Medulla oblongata (tissue), 1 donor: ENCODE results near the gene EXOSC10.
A peak's percentile ranks its signal among the peaks of the same experiment; 100 is the strongest.
"Not testable (repeated sequence)": the region's sequence is repeated elsewhere in the genome, so short reads cannot be mapped to it uniquely, and the experiment has no call there.

ENCODE experiments used
- DNase-seq: peaks from one replicate; pipeline ENCODE4 v3.0.0-alpha.2; 2015; ENCODE audit errors: extremely low spot score

Gene EXOSC10

DNA sequence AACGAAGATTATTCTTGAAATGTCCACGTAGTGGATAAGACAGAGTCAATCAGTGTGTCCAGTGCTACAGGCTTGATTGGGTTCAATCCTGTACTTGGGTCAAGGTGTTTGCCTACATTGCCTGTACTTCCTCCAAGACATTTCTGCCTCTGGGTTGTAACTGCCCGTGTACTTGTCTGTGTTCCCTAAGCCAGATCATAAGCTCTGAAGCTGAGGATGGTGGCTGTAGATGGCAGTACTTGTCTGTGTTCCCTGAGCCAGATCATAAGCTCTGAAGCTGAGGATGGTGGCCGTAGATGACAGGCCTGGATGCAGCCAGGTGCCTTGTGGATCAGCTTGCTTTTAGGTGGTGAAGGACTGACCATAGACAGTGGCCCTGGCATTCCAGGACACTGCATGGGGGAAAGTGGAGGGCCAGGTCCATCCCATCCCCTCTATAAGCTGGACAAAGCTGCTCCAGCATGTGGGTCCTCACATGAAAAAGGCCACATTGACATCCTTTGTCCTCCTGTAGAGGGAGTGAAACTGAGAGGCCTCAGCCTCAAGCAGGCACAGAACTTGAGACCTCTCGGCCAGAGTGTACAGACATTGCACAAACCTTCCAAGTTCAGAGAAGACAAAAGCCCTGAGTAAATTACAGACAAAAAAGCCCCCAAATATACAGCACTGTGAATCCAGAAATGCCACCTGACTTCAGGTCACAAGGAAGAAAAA, 37.9 kb downstream of the EXOSC10 start:
- DNase-seq, result no peak

DNA sequence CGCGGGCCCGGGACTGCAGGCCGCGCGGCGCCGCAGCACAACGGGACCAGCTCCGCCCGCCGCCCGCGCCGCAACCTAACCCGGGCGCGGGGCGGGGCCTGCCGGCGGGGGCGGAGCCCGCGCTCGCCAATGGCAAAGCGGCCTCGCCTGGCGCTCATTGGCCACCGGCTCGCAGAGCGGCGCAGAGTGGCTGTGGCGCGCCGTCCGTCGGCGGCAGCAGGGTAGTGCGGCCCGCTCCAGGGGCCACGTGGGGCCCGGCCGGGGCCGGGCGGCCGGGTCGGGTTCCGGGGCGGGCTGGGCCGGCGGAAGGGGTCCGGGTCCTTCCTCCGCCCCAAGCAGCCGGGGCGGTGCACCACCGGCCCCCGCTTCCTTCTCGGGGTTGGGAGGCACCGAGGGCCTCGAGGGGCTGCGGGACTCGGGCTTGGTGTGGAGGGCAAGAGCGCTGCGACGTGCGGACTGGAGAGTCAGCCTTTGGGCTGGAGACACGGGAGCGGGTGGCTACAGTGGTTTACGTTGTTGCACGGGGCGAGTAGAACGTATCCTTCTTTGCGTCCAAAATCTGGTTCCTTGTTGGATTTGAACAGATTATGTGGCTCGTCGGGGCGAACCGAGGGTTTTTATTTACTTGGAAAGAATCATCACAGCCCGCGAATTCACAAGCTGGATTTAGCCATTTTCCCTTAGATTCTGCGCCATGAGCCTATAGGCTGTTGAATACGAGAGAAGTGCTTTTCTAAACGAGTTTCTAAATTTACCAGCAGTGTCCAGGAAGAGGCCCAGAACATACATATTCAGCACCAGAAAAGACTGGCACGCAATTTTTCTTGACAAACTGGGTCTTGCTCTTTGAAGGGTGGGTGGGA, 39.5 kb downstream of the EXOSC10 start, which contains the start of gene SRM:
Gene SRM, minus strand, starts transcription at position 51 of the 863 bp plus-strand sequence. CDS start 75 bp downstream, outside the sequence.
- peak; percentile 95 for DNase-seq

DNA sequence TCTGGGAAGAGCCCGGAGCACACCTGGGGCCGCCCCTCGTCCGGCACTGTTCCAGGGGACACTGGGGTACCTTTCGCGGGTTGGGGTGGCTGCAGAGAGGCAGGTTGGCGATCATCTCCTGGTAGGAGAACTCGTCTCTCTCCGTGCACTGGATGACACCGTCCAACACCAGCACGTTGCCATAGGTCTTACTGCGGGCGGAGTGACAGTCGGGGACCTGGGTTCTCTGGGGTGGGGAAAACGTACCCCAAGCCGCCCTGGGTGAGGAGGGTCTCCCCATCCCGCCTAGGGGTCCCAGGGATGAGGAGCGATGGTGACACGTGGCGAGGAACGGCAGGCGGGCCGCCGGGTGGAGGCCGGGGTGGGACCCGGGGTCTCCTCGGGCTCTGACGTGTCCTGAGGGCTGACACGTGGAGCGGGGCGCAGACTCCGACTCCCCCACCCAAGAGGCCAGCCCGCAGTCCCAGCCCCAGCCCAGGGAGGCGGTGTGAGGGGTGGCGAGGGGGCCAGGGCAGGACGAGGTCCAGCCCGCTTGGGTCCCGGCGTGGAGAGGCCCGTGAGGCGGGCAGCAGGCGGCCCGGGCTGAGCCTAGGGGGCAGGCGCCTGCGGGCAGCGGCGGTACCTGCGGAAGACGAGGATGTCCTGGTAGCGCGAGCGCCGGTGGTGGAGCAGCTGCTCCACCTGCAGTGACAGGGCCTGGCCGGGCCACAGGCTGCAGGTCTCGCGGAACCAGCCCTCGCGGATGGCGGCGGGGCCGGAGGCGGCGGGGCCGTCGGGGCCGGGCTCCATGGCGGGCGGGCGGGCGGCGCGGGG, 40.3 kb downstream of the EXOSC10 start:
- no peak for DNase-seq

DNA sequence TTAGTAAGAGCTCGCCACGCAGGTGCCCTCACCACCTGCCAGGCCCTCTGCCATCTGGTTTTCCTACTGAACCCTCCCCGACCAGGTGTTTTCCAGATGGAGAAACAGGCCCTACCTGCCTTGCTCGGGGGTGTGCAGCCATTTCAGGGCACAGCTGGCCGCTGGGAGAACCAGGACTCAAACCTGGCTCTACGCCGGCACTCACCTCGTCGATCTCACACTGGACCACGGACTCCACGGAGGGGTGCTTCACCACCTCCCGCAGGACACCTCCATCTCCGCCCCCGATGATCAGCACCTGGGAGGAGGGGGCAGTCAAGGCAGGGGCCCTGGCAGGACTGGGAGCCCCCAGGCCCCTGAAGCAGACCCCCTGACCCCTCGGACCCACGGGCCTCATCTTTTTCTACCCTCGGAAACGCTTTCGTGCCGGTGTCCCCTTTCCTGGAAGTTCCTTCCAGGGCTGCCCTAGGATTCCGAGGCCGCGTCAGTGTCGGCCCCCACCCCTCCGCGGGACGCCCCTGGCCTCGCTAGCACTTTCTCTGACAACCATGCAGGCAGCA, 41.0 kb downstream of the EXOSC10 start:
- DNase-seq, result no peak

DNA sequence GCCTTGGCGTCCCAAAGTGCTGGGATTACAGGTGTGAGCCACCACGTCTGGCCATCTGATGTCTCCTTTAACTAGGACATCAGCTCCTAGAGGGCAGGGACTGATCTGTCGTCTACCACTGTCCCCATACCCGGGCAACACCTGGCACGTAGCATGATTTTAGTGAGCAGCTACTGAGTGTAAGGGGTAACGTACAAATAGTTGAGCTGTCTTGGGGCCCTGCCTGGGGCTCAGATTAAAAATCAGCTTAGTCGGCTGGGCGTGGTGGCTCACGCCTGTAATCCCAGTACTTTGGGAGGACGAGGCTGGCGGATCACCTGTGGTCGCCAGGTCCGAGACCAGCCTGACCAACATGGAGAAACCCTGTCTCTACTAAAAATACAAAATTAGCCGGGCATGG, 41.6 kb downstream of the EXOSC10 start:
- DNase-seq, result no peak

DNA sequence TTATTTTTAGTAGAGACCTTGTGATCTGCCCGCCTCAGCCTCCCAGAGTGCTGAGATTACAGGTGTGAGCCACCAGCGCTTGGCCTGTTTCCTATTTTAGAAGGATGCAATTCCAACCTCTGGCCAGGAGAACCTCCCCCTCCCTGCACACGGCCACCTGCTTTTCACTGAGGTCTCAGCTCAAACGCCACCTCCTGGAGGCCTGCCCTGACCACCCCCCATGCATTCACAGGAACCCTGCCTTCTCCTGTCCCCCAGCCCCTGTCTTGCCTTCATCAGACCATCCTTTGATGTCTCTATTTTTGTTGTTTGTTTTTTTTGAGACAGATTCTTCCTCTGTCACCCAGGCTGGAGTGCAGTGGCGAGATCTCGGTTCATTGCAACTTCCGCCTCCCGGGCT, 42.2 kb downstream of the EXOSC10 start:
- no peak for DNase-seq

DNA sequence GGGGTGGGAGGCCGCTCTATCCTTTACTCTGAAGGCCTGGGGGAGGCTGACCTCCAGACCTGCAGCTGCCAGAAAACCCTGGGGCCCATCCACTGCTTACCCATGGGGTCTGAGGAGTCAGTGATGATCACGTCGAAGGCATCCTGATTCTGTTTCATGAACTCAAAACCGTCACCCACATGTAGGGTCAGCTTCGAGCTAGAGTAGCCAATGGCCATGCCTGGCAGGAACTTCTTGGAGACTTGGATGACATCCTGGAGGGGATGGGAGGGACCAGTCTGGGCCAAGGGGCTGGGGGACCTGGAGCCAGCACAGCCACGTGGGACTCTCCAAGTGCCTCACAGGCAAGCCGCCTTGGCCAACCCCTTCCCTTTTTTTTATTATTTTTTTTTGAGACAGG, 43.2 kb downstream of the EXOSC10 start:
- DNase-seq, result no peak

DNA sequence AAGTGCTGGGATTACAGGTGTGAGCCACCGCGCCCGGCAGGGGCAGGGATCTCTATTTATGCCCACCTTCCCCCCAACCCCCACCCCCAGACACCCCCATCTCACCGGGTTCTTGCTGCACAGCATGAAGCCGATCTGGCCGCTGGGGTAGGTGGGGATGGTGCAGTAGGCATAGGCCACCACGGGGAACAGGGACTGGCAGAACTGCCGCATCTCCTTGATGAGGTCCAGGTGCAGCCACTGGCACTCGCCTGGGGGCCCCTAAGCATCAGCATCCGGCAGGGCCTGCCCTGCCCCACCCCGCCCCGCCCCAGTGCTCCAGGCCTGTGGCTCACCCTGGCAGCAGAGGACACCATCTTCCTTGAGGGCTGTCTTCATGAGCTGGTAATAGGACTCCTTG, 44.0 kb downstream of the EXOSC10 start:
- DNase-seq, result no peak

DNA sequence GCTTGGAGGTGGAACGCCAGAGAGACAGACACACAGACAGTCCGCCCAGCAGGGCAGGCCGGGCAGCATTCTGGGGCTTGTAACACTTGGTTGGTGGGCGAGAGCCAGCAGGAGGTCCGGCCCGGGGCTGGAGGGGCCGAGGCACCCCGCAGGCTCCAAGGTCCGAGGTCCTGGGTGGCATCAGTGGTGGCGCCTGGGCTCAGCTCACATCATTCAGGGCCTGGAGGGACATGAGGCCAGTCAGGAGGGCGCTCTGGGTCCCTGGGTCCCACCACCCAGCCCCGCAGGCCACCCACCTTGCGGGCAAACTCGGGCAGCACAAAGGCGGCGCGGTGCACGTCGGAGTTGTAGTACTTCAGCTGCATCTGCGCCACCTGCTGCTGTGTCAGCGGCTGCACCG, 45.0 kb downstream of the EXOSC10 start:
- no peak for DNase-seq

DNA sequence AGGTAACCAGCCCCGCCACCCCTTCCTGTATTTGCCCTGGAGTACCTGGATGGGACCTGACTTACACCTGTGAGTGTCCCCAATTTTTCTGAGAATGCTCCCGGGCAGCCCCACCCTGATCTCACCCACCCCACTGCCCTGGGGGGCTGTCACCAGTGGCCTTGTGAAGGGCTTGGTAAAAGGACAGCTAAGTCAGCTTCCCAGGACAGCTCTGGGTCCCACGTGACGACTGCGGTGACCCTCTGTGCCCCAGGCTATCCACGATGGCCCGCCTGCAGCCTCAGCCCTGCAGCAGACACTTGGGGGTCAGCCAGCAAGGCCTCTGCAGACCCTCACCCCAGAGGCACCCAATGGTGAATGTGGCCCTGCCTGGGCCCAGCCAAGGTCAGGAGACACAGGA, 45.5 kb downstream of the EXOSC10 start:
- DNase-seq, result no peak

DNA sequence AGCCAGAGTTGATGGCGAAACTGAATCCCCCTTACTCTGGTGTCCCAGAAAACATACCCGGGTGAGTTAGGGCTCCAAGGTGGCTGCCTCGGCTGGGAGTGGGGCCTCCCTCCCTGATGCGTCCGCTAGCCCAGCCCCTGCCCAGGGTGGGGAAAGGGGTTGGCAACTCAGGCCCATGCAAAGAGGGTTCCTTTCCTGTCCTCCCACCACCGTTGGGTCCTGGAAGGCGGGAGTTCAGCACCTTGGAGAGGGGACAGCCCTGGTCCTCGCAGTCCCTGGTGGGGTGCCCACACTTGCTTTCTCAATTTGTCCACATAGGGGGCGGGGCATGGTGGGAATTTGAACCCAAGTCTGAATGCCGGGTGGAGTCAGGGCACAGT, 45.9 kb downstream of the EXOSC10 start:
- DNase-seq, result no peak

DNA sequence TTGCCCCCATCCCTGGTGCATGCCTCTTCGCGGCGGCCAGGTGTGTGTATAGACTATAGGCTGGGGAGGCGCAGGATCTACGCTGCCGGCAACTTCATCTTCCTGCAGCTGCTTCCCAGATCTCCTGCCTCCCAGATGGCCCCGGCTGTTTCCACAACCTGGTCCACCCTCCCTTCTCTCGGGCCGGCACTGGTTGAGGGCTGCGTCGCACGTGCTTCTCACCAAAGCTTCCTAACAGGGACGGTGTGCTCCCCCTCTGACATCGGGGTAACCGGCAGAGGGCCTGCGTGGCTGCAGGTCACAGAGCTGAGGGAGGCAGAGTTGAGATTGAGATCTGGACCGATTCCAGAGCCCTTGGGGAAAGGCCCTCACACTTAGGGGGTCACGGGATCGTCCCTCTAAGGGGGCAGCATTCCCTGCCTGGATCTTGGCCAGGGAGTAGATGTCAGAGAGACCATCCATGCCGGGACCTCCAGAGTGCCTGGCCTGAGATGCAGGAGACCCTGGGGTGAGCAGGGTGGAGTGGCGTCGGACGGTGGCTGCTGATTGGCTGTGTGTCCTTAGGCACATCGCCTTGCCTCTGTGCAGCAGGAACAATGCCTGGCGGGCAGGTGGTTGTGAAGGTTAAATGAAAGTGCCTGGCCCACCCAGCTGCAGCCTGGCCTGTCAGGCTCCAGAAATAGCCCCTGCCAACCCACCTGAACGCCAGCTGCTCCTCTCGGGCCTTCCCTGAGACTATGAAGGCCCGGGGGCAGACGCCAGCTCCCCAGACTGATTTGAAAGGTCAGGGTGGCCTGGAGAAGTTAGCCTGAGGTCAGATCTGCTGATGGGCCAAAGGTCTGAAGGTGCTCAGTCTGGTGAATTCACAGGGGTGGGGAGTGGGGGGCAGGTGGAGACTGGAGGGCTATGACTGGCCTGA, 46.6 kb downstream of the EXOSC10 start:
- DNase-seq, result no peak

DNA sequence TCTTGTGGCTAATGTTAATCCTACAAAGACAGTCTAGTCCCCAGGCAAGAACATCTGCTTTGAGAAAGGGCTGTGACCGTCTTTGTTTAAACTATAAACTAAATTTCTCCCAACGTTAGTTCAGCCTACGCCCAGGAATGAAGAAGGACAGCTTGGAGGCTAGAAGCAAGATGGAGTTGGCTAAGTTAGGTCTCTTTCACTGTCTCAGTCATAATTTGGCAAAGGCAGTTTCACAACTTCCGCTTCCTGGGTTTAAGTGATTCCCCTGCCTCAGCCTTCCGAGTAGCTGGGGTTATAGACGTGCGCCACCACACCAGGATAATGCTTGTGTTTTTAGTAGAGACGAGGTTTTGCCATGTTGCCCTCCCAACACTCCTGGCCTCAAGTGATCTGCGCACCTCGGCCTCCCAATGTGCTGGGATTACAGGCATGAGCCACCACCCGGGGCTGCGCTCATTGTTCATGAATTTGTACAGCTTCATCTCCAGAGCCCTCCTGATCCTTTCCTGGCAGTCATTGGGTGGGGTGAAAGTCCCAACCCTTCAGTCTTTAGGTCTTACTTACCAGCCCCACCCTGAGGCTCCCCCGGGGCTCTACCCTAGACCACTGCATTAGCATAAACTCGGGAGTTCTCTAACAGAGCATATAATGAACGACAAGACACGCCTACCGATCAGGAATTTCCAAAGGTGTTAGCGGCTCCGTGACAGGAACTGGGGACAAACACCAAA, 47.7 kb downstream of the EXOSC10 start:
- DNase-seq, result no peak

DNA sequence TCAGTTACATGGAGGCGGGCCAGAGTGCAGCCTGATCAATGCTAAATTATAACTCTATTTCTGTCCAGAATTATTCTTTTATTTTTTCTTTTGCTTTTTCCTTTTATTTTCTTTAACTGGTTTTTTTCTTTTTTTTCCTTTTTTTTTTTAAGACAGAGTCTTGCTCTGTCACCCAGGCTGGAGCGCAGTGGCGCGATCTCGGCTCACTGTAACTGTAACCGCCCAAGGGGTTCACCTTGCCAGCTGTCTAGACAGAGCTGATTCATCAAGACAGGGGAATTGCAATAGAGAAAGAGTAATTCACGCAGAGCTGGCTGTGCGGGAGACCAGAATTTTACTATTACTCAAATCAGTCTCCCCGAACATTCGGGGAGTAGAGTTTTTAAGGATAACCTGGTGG, 48.5 kb downstream of the EXOSC10 start:
- DNase-seq, result not testable (repeated sequence)

DNA sequence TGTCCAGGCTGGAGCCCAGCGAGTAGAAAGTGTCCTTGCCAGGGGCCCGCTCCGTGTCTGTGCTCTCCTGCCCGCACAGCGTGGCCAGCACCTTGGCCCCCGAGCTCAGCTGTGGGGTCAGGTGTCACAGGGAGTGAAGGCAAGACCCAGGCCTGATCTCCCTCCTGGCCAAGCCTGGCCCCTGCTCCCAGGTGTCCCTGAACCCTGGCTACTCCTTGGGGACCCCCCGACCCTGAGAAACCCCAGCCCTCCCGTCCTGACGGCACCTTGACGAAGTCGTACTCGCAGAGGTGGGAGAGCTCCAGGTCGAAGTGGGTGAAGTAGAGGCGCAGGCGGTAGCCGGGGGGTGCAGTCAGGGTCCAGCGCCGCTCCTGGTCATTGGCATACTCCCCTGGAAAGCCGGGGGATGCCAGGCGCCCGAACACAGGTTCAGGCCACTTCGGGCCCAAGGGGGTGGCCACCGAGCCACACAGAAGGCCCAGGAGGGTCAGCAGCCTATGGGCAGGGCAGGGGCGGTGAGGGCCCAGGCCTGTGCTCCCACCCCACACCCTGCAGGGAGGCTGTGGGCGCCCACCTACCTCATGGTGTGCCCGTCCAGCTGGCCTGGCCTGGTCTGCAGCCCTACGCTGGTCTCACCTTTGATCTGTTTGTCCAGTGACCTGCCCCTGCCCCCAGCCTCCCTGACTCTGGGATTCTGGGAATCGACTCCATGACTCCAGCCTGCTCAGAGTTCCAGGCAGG, 52.9 kb downstream of the EXOSC10 start, which contains the start of gene MASP2:
Gene MASP2, minus strand, starts transcription at position 615 of the 741 bp plus-strand sequence. Its CDS starts 32 bp downstream, at position 583.
- no peak for DNase-seq

DNA sequence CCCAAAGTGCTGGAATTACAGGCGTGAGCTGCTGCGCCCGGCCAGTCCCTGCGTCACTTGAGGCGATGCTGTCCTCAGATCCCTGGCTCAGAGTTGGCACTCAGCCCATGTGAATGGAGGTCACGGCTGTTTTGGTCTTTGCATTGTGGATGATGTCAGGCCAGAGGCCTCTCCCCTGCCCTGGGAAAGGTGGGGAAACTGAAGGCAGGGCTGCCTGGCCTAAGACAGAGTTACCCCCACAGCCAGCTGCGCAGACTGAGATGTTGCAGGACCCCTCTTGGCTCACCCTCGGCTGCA, 53.5 kb downstream of the EXOSC10 start:
- no peak for DNase-seq

DNA sequence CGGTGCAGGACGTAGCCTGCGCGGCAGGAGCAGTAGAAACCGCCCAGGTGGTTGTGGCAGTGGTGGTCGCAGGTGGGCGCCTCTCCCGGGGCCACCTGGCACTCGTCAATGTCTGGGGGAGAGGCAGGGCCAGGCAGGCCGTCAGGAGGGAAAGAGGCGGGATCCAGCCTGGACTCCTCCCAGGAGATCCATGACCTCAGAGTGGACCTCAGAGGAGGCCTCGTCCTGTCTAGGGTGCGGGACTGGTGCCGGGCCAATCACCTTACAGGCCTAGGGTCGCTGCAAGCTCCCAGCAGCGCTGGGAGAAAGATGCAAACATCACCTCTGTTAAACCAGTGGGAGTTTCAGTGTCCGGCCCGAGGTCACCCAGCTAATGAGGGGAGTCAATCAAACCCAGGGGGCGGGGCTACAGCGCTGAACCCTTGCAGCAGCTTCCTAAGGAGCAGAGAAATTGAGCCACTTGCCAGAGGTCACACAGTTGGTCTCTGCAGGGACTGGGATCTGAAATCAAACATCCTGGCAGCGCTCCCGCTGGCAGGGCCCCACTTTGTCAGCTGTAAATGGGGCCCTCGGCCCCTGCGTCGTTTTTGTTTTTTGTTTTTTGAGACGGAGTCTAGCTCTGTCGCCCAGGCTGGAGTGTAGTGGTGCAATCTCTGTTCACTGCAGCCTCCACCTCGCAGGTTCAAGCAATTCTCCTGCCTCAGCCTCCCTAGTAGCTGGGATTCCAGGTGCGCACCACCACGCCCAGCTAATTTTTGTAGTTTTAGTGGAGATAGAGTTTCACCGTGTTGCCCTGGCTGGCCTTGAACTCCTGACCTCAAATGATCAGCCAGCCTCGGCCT, 54.0 kb downstream of the EXOSC10 start:
- DNase-seq, result no peak

DNA sequence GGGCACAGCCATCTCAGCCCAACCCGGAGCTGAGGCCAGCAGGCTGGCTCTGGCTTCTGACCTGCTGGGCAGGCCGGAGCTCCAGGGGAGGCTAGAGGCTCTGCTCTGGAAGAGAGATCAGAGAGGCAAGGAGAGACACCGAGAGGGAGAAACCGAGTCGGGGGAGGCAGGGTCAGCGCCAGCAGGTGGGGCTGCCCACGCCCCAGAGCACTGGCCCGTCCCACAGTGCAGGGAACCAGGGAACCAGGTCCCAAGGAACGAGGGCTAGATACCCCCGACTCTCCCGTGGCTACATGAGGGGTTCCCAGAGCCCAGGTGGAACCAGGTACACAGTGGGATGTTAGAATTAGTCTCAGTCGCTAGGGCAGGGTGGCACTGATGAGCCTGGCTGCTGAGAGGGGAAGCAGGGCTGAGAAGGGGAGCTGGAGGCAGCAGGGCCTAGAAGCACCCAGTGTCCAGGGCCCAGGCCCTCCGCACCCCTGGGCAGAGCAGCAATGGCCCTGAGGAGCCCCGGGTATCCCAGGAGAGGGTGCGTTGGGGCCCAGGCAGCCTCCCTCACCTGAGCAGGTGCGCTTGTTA, 54.7 kb downstream of the EXOSC10 start:
- DNase-seq, result no peak
